ENCODE data around the gene EGFL7. TPM values are rescaled to one million over a fixed set of nuclear protein-coding genes. Genes with fewer than 3 reads are reported as not detected.

Gene EGFL7
- polyA plus RNA-seq, 4 donors = 29.0 to 79.5 (median 44.5) TPM

- no peak for DNase-seq (ENCODE audit: low read depth in 4 of 4, low spot score in 3 of 4)
These were observed 3.7 kb upstream of the EGFL7 start for GRCh38 chr9:136658849-136659535.

GRCh38 chr9:136659861-136660784 is 2.6 kb upstream of the EGFL7 start:
- DNase-seq (ENCODE audit: low read depth in 4 of 4, low spot score in 3 of 4) = no peak

- no peak for DNase-seq (ENCODE audit: low read depth in 4 of 4, low spot score in 3 of 4)
These were observed 1.7 kb upstream of the EGFL7 start for GRCh38 chr9:136660971-136661550.

- no peak for DNase-seq (ENCODE audit: low read depth in 4 of 4, low spot score in 3 of 4)
These were observed 933 bp upstream of the EGFL7 start for GRCh38 chr9:136661641-136662325.

GRCh38 chr9:136662326-136662655 is 425 bp upstream of the EGFL7 start:
- DNase-seq (ENCODE audit: low read depth in 4 of 4, low spot score in 3 of 4) = no peak

GRCh38 chr9:136664000-136664915 is 1.5 kb downstream of the EGFL7 start:
- no peak for DNase-seq (ENCODE audit: low read depth in 4 of 4, low spot score in 3 of 4)

- DNase-seq (ENCODE audit: low read depth in 4 of 4, low spot score in 3 of 4) = no peak
These were observed 2.5 kb downstream of the EGFL7 start for GRCh38 chr9:136665111-136665703.

GRCh38 chr9:136665704-136666371 is 3.1 kb downstream of the EGFL7 start:
- no peak for DNase-seq (ENCODE audit: low read depth in 4 of 4, low spot score in 3 of 4)

- DNase-seq (ENCODE audit: low read depth in 4 of 4, low spot score in 3 of 4) = no peak
These were observed 3.9 kb downstream of the EGFL7 start for GRCh38 chr9:136666372-136667213.

GRCh38 chr9:136667214-136667939 is 4.7 kb downstream of the EGFL7 start:
- DNase-seq (ENCODE audit: low read depth in 4 of 4, low spot score in 3 of 4) = no peak

GRCh38 chr9:136667940-136668760 is 5.4 kb downstream of the EGFL7 start:
- no peak for DNase-seq (ENCODE audit: low read depth in 4 of 4, low spot score in 3 of 4)

- no peak for DNase-seq (ENCODE audit: low read depth in 4 of 4, low spot score in 3 of 4)
These were observed 6.5 kb downstream of the EGFL7 start for GRCh38 chr9:136668983-136669790.

GRCh38 chr9:136669791-136670464 is 7.2 kb downstream of the EGFL7 start:
- DNase-seq (ENCODE audit: low read depth in 4 of 4, low spot score in 3 of 4) = no peak

GRCh38 chr9:136670576-136671253 is 8.0 kb downstream of the EGFL7 start:
- DNase-seq (ENCODE audit: low read depth in 4 of 4, low spot score in 3 of 4) = no peak

- DNase-seq (ENCODE audit: low read depth in 4 of 4, low spot score in 3 of 4) = no peak
These were observed 8.5 kb downstream of the EGFL7 start for GRCh38 chr9:136671254-136671614.
